ENCODE measurements around the gene COCH.
"Not testable (repeated sequence)": the region's sequence is repeated elsewhere in the genome, so short reads cannot be mapped to it uniquely, and the experiment has no call there.

Gene COCH

DNA sequence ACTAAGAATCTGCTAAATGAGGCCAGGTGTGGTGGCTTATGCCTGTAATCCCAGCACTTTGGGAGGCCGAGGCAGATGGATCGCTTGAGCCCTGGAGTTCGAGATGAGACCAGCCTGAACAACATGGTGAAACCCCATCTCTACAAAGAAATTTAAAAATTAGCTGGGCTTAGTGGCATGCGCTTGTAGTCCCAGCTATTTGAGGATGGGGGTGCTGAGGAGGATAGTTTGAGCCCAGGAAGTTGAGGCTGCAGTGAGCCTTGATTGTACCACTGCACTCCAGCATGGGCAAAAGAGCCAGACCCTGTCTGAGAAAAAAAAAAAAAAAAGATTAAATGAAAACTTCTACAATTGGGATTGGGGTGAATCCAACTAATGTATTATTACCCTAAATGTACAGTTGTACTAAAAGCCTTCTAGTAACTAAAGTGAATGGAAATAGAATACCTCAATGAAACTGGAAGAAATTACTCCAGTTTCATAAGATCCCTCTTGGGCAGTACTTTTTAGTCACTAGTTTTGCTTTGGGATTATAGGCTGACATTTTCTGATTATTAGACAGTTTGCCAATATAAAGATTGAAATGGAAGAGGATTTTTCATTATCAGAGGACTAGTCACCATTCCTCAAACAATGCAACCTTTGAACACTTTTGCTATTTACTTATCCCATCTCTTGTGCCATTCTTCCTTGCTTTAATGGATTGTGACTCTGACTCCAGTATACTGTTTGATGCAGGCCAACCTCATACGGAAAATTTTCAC lies 14.3 kb downstream of the COCH start:
- no peak for DNase-seq (ENCODE audit: low read depth)
- H3K4me3 ChIP-seq (ENCODE audit: low read depth, low read length) = no peak overlapping the region
- TF ChIP-seq POLR2A (IDR thresholded peaks at IDR 0.05; ENCODE audit: extremely low read depth, insufficient read length) (no peak), MYC (IDR thresholded peaks at IDR 0.05; ENCODE audit: low read depth, low read length) (no peak)
- TF ChIP-seq, protein P1, sequence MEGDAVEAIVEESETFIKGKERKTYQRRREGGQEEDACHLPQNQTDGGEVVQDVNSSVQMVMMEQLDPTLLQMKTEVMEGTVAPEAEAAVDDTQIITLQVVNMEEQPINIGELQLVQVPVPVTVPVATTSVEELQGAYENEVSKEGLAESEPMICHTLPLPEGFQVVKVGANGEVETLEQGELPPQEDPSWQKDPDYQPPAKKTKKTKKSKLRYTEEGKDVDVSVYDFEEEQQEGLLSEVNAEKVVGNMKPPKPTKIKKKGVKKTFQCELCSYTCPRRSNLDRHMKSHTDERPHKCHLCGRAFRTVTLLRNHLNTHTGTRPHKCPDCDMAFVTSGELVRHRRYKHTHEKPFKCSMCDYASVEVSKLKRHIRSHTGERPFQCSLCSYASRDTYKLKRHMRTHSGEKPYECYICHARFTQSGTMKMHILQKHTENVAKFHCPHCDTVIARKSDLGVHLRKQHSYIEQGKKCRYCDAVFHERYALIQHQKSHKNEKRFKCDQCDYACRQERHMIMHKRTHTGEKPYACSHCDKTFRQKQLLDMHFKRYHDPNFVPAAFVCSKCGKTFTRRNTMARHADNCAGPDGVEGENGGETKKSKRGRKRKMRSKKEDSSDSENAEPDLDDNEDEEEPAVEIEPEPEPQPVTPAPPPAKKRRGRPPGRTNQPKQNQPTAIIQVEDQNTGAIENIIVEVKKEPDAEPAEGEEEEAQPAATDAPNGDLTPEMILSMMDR (IDR thresholded peaks at IDR 0.05; ENCODE audit: low read depth, low read length) = no peak
- TF ChIP-seq, protein P2, sequence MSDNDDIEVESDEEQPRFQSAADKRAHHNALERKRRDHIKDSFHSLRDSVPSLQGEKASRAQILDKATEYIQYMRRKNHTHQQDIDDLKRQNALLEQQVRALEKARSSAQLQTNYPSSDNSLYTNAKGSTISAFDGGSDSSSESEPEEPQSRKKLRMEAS (IDR thresholded peaks at IDR 0.05; ENCODE audit: low read depth, low read length) = no peak

DNA sequence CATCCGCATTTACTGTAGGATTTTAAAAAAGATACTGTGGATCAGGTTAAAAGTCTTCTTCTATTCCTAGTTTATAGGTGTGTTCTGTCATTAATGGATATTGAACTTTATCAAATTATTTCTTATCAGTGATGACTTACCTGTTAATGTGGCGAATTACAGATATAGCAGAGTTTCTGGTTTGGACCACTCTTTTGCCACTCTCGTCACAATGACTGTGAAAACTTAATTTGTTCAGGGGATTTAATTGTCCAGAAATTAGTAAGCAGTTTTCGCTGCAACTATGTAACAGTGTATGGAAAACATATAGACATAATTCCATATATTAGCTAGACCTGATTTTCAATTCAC lies 14.9 kb downstream of the COCH start:
- H3K4me3 ChIP-seq (ENCODE audit: low read depth, low read length) = no peak overlapping the region
- no peak for TF ChIP-seq MYC (IDR thresholded peaks at IDR 0.05; ENCODE audit: low read depth, low read length)
- TF ChIP-seq, protein P1 (IDR thresholded peaks at IDR 0.05; ENCODE audit: low read depth, low read length) = no peak
- TF ChIP-seq, protein P2 (IDR thresholded peaks at IDR 0.05; ENCODE audit: low read depth, low read length) = no peak
- no peak for TF ChIP-seq POLR2A (IDR thresholded peaks at IDR 0.05; ENCODE audit: extremely low read depth, insufficient read length)
- no peak for DNase-seq (ENCODE audit: low read depth)

DNA sequence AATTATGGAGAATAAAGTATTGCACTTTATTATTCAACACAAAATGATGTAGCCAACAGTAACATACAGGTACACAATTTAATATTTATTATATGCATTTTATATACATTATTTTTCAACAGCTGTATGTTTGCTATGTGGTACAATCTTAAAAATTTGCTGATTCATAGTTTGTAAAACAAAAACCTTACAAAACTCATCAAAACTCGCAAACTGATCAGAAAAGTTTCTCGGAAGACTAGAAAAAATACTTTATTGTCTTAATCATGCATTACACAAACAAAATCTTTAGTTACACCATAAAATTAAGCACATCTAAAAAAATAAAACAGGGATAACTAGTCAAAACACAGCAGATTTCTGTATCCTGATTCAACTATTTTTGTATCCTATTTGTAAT lies 19.5 kb downstream of the COCH start:
- no peak overlapping the region for H3K4me3 ChIP-seq (ENCODE audit: low read depth, low read length)
- TF ChIP-seq MYC (IDR thresholded peaks at IDR 0.05; ENCODE audit: low read depth, low read length) = no peak
- TF ChIP-seq POLR2A (IDR thresholded peaks at IDR 0.05; ENCODE audit: extremely low read depth, insufficient read length) = no peak
- TF ChIP-seq, protein P2 (IDR thresholded peaks at IDR 0.05; ENCODE audit: low read depth, low read length) = no peak
- TF ChIP-seq, protein P1 (IDR thresholded peaks at IDR 0.05; ENCODE audit: low read depth, low read length) = no peak
- no peak for DNase-seq (ENCODE audit: low read depth)

DNA sequence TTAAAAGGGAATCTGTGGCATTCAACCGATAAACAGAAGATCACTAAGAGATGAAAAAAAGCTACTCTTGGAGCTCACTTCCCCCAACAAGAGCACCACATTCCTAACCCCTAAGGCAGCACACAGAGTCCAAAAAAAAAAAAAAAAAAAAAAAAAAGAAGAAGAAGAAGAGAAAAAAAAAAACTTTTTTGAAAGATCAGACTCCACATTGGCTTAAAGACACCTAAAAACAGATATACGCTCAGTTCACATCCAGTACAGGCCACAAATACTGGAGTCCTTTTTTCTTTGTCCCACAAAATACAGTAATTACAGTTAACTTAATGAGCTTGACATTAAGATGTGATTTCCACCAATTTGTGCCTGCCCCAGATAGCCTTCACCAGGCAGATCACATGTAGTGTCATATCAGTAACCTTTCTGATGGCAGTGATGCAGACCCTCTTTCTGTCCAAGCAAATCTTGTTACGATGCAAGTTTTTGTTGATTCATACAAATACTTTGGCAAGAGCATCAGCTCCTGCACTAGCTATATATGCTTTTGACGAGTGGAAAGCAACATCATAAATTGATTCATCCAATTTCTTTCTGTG lies 20.7 kb downstream of the COCH start:
- no peak overlapping the region for H3K4me3 ChIP-seq (ENCODE audit: low read depth, low read length)
- TF ChIP-seq POLR2A (IDR thresholded peaks at IDR 0.05; ENCODE audit: extremely low read depth, insufficient read length) (no peak), MYC (IDR thresholded peaks at IDR 0.05; ENCODE audit: low read depth, low read length) (no peak)
- TF ChIP-seq, protein P2 (IDR thresholded peaks at IDR 0.05; ENCODE audit: low read depth, low read length) = no peak
- TF ChIP-seq, protein P1 (IDR thresholded peaks at IDR 0.05; ENCODE audit: low read depth, low read length) = no peak
- DNase-seq (ENCODE audit: low read depth) = no peak

DNA sequence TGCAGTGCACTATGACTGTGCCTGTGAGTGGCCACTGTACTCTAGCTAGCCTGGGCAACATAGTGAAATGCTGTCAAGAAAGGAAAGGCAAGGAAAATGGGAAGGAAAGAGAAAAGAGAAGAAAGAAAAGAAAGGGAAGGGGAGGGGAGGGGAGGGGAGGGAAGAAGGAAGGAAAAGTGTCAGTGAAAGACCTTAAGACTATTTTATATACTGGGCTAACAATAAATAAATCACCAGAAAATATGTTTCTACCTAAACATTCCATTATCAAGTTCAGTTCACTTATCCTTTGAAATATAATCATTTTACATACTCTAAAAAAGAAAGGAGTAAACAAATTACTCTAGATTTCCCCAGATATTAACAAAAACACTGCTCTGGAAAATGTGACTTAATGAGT lies 22.1 kb downstream of the COCH start:
- TF ChIP-seq, protein P2 (IDR thresholded peaks at IDR 0.05; ENCODE audit: low read depth, low read length) = no peak
- no peak for TF ChIP-seq POLR2A (IDR thresholded peaks at IDR 0.05; ENCODE audit: extremely low read depth, insufficient read length)
- TF ChIP-seq, protein P1 (IDR thresholded peaks at IDR 0.05; ENCODE audit: low read depth, low read length) = no peak
- no peak for TF ChIP-seq MYC (IDR thresholded peaks at IDR 0.05; ENCODE audit: low read depth, low read length)
- no peak overlapping the region for H3K4me3 ChIP-seq (ENCODE audit: low read depth, low read length)
- DNase-seq (ENCODE audit: low read depth) = no peak

DNA sequence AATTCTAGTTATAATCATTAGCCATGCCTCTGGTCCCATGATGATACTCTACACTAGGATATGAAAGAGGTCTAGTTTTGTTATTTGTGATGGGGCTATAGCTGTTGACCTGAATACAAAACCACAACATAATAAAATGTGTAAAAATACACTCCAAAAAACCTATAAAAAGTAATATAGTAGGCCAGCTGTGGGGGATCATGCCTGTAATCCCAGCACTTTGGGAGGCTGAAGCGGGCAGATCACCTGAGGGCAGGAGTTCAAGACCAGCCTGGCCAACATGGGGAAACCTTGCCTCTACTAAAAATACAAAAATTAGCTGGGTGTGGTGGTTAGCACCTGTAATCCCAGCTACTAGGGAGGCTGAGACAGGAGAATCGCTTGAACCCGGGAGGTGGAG lies 22.8 kb downstream of the COCH start:
- H3K4me3 ChIP-seq (ENCODE audit: low read depth, low read length); DNase-seq (ENCODE audit: low read depth): not testable (repeated sequence)

Data from NB4 (cell line).